Gastrocnemius medialis (tissue), 4 donors: Measurements from ENCODE around the gene PHC1. TPM values are rescaled to one million over a fixed set of nuclear protein-coding genes. Genes with fewer than 3 reads are reported as not detected.

ENCODE experiments used
- ATAC-seq, 2 donors: fragments of 150-250 bp; one replicate each; pipeline ENCODE4 v1.9.1; 2016
- DNase-seq, 2 donors: peaks; one replicate each; pipeline ENCODE4 v3.0.0-alpha.2; 2019
- H3K27ac ChIP-seq, 4 donors: fragments of 200-600 bp; sonication (generic); 1 replicate in 1 of 4; 2 replicates in 3 of 4; pipeline ENCODE4 v1.5.1; 2016 to 2018; ENCODE audit warnings: mild to moderate bottlenecking in 2 of 4, moderate library complexity in 1 of 4
- H3K27me3 ChIP-seq, 3 donors: fragments of 200-600 bp; sonication (generic) in 2 of 3; 1 replicate in 1 of 3; 2 replicates in 2 of 3; pipeline versions ENCODE4 v1.5.1 to v1.6.0; 2016 to 2019; ENCODE audit warnings: mild to moderate bottlenecking in 1 of 3, moderate library complexity in 1 of 3
- H3K36me3 ChIP-seq, 2 donors: fragments of 200-600 bp; sonication (generic) in 1 of 2; one replicate each; pipeline ENCODE4 v1.5.1; 2017 to 2018
- H3K4me1 ChIP-seq, 2 donors: fragments of 200-600 bp; sonication (generic) in 1 of 2; one replicate each; pipeline ENCODE4 v1.5.1; 2016 to 2017; ENCODE audit warnings: mild to moderate bottlenecking in 2 of 2
- H3K4me3 ChIP-seq, 4 donors: fragments of 200-600 bp; sonication (generic) in 3 of 4; 1 replicate in 1 of 4; 2 replicates in 3 of 4; pipeline ENCODE4 v1.5.1; 2016 to 2019; ENCODE audit warnings: mild to moderate bottlenecking in 2 of 4
- H3K9me3 ChIP-seq, 3 donors: fragments of 200-600 bp; sonication (generic) in 2 of 3; 1 replicate in 1 of 3; 2 replicates in 2 of 3; pipeline ENCODE4 v1.5.1; 2016 to 2019
- POLR2A ChIP-seq, 2 donors: fragments of 450-650 bp; IDR thresholded peaks; one replicate each; pipeline ENCODE4 v1.6.1; 2017; ENCODE audit warnings: antibody characterized with exemption in 2 of 2, mild to moderate bottlenecking in 2 of 2, moderate library complexity in 2 of 2
- in situ Hi-C, 4 donors: fragments of 200-750 bp; cut with MboI; loops; one replicate each; pipeline versions ENCODE4 v1.15.0 to v1.8.0; 2017; ENCODE audit warnings: low sequenced_read_pairs in 4 of 4
- intact Hi-C: fragments of 100-400 bp; cut with DNase I; formaldehyde crosslinking; loops from one replicate; pipeline ENCODE4 v1.15.1; 2023; ENCODE audit warnings: low total_unique reads
- total RNA-seq, 4 donors: library from RNA; depleted of rRNA; stranded (reverse); fragments of >200 nt; gene quantifications; one replicate each; pipeline versions ENCODE4 v1.1.0 to v1.2.3, GENCODE V29; 2016
- TF ChIP-seq, protein P1 (sequence below), 5 experiments: fragments of 450-650 bp in 3 of 5; fragments of 200-600 bp in 2 of 5; sonication (generic) in 2 of 5; IDR thresholded peaks in 4 of 5; conservative IDR thresholded peaks in 1 of 5; 1 replicate in 4 of 5; 2 replicates in 1 of 5; pipeline ENCODE4 v1.5.1; 2016 to 2019; ENCODE audit warnings: antibody characterized with exemption in 5 of 5, mild to moderate bottlenecking in 3 of 5, moderate library complexity in 3 of 5

The PHC1 gene
- total RNA-seq, 4 donors from 2014 or later, result 21.9 to 33.5 (median 30.1) TPM

DNA sequence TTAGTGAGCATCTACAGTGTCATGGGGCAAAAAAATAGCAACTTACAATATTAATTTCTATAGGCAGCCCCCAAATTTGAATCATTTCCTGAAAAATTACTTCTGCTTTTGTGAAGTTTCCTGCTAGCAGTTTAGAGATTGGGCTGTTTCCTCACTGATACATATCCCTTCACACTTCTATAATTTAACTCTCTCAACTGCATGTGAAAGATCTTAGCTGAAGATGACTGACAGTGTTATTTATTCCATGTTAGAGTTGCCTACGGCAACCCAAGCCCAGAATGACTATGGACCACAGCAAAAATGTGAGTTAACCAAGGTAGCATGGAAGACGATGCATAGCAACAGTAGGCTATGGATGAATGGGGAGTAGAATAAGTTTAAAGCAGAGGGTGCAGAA is 75.1 kb downstream of the PHC1 start, which contains the start of gene KLRG1:
Gene KLRG1 (plus strand): TSS at position 134 of the 400 bp plus-strand sequence. CDS start 90 bp downstream, at position 224.
- no peak for DNase-seq
- Histone ChIP-seq H3K36me3 (no peaks in the 10 kb centered on the region), H3K4me3 (no peak within 1 kb of the TSS), H3K4me1 (peaks cover 0 to 3% of the 10 kb centered on the region in 2 donors), H3K27ac (peak within 1 kb of the TSS in 1 of 4 donors; percentile 7), H3K9me3 (no peaks in the 10 kb centered on the region), H3K27me3 (no peaks in the 10 kb centered on the region)
- TF ChIP-seq, protein P1, sequence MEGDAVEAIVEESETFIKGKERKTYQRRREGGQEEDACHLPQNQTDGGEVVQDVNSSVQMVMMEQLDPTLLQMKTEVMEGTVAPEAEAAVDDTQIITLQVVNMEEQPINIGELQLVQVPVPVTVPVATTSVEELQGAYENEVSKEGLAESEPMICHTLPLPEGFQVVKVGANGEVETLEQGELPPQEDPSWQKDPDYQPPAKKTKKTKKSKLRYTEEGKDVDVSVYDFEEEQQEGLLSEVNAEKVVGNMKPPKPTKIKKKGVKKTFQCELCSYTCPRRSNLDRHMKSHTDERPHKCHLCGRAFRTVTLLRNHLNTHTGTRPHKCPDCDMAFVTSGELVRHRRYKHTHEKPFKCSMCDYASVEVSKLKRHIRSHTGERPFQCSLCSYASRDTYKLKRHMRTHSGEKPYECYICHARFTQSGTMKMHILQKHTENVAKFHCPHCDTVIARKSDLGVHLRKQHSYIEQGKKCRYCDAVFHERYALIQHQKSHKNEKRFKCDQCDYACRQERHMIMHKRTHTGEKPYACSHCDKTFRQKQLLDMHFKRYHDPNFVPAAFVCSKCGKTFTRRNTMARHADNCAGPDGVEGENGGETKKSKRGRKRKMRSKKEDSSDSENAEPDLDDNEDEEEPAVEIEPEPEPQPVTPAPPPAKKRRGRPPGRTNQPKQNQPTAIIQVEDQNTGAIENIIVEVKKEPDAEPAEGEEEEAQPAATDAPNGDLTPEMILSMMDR (IDR thresholded peaks at IDR 0.05 in 4 of 5, conservative IDR thresholded peaks at IDR 0.05 in 1 of 5), result no peak
- no peak for TF ChIP-seq POLR2A (IDR thresholded peaks at IDR 0.05)
- in situ Hi-C loops (no loop called here), intact Hi-C loops (no loop called here)
- ATAC-seq, result no peak

Other genes with a start within 250 kb of the PHC1 start
- gene RIMKLB, start 216.5 kb upstream of the PHC1 start, total RNA-seq, result 10 to 100 TPM in 3 of 4 donors, 1 to 10 TPM in 1; 6.9 to 13.7 (median 11.5) TPM
- not detected for gene A2ML1, start 91.9 kb upstream of the PHC1 start, total RNA-seq
- gene M6PR, start 35.1 kb downstream of the PHC1 start, total RNA-seq, result 10 to 100 TPM; 46.6 to 75.3 (median 66.0) TPM
- 1 to 10 TPM in 2 of 4 donors, under 1 TPM in 2; 0.46 to 1.9 (median 1.4) TPM for gene KLRG1, start 75.0 kb downstream of the PHC1 start, total RNA-seq
- gene A2M, start 201.4 kb downstream of the PHC1 start, total RNA-seq, result 100 to 1,000 TPM in 3 of 4 donors, 10 to 100 TPM in 1; 77.1 to 135 (median 126) TPM